Neural cell (in vitro differentiated cells): ENCODE measurements around the gene REXO1. TPM values are rescaled to one million over a fixed set of nuclear protein-coding genes. Genes with fewer than 3 reads are reported as not detected.

Experiments
- H2AFZ ChIP-seq: fragments of 200-600, 300-800 bp; sonication (generic), shearing (Covaris generic); 2 replicates; pipeline ENCODE4 v1.6.0; 2014; ENCODE audit warnings: low read depth, mild to moderate bottlenecking, antibody characterized with exemption, low read length, moderate library complexity
- H3F3A ChIP-seq: fragments of 200-600 bp; shearing (Covaris generic); 2 replicates; pipeline ENCODE4 v1.6.1; 2016; ENCODE audit warnings: mild to moderate bottlenecking, moderate library complexity, mixed read lengths, antibody characterized with exemption, low read length; ENCODE audit not compliant: insufficient read depth, poor library complexity, severe bottlenecking
- H3K27ac ChIP-seq: fragments of 200-600, 300-800 bp; sonication (generic), shearing (Covaris generic); 2 replicates; pipeline ENCODE4 v1.5.1; 2014; ENCODE audit warnings: mild to moderate bottlenecking, low read length, moderate library complexity
- H3K27me3 ChIP-seq: fragments of 300-800, 200-600 bp; sonication (generic), shearing (Covaris generic); 2 replicates; pipeline ENCODE4 v1.6.0; 2014; ENCODE audit warnings: mild to moderate bottlenecking, low read depth, low read length, moderate library complexity; ENCODE audit not compliant: insufficient read depth
- H3K36me3 ChIP-seq: fragments of 300-800, 200-600 bp; sonication (generic), shearing (Covaris generic); 2 replicates; pipeline ENCODE4 v1.5.1; 2014; ENCODE audit warnings: mild to moderate bottlenecking, antibody characterized with exemption, low read length, moderate library complexity; ENCODE audit not compliant: insufficient read depth
- H3K4me2 ChIP-seq: fragments of 300-800, 200-600 bp; sonication (generic), shearing (Covaris generic); 2 replicates; pipeline ENCODE4 v1.6.0; 2014; ENCODE audit warnings: mild to moderate bottlenecking, low read length
- H3K4me3 ChIP-seq: fragments of 300-800, 200-600 bp; sonication (generic), shearing (Covaris generic); 2 replicates; pipeline ENCODE4 v1.5.1; 2014; ENCODE audit warnings: mild to moderate bottlenecking, low read length, moderate library complexity
- H3K79me2 ChIP-seq: fragments of 200-600 bp; shearing (Covaris generic); replicated peaks from 2 replicates; pipeline ENCODE4 v1.6.0; 2014; ENCODE audit warnings: mild to moderate bottlenecking, low read length, moderate library complexity; ENCODE audit not compliant: insufficient read depth
- H3K9ac ChIP-seq: fragments of 300-800, 200-600 bp; sonication (generic), shearing (Covaris generic); 2 replicates; pipeline ENCODE4 v1.6.1; 2016; ENCODE audit warnings: mild to moderate bottlenecking, low read length, mixed read lengths
- H3K9me2 ChIP-seq: fragments of 200-600 bp; shearing (Covaris generic); 2 replicates; pipeline ENCODE4 v1.6.1; 2016; ENCODE audit warnings: mild to moderate bottlenecking, low read length, mixed read lengths; ENCODE audit not compliant: insufficient read depth
- H3K9me3 ChIP-seq: fragments of 200-600, 300-800 bp; sonication (generic), shearing (Covaris generic); 2 replicates; pipeline ENCODE4 v1.6.1; 2016; ENCODE audit warnings: mild to moderate bottlenecking, mixed run types, low read length, moderate library complexity, mixed read lengths
- H4K20me1 ChIP-seq: fragments of 200-600 bp; shearing (Covaris generic); 2 replicates; pipeline ENCODE4 v1.6.1; 2016; ENCODE audit warnings: mild to moderate bottlenecking, mixed run types; ENCODE audit not compliant: insufficient read depth
- CTCF ChIP-seq: fragments of 450-650 bp; IDR thresholded peaks from 2 replicates; pipeline ENCODE4 v1.5.1; 2014; ENCODE audit warnings: antibody characterized with exemption, mild to moderate bottlenecking, moderate library complexity; ENCODE audit not compliant: poor library complexity, severe bottlenecking
- EP300 ChIP-seq: fragments of 450-650 bp; conservative IDR thresholded peaks from 2 replicates; pipeline ENCODE4 v1.6.1; 2014; ENCODE audit warnings: antibody characterized with exemption, mild to moderate bottlenecking, moderate library complexity; ENCODE audit not compliant: poor library complexity, severe bottlenecking
- EZH2 ChIP-seq: fragments of 200-600, 300-800 bp; shearing (Covaris generic), sonication (generic); IDR thresholded peaks from 2 replicates; pipeline ENCODE4 v1.6.1; 2014; ENCODE audit warnings: antibody characterized with exemption, low read length, borderline replicate concordance, mild to moderate bottlenecking; ENCODE audit not compliant: insufficient read depth, poor library complexity, severe bottlenecking
- MXI1 ChIP-seq: fragments of 450-650 bp; conservative IDR thresholded peaks from 2 replicates; pipeline ENCODE4 v1.6.1; 2014; ENCODE audit warnings: antibody characterized with exemption, mild to moderate bottlenecking; ENCODE audit not compliant: poor library complexity, severe bottlenecking
- POLR2AphosphoS5 ChIP-seq: IDR thresholded peaks from 2 replicates; pipeline ENCODE4 v1.6.1; 2012
- RAD21 ChIP-seq: fragments of 450-650 bp; conservative IDR thresholded peaks from 2 replicates; pipeline ENCODE4 v1.6.1; 2014; ENCODE audit warnings: antibody characterized with exemption, mild to moderate bottlenecking, moderate library complexity
- REST ChIP-seq: IDR thresholded peaks from 2 replicates; pipeline ENCODE4 v1.6.1; 2012; ENCODE audit warnings: borderline replicate concordance
- SMC3 ChIP-seq: fragments of 450-650 bp; conservative IDR thresholded peaks from 2 replicates; pipeline ENCODE4 v1.6.1; 2014; ENCODE audit warnings: antibody characterized with exemption, mild to moderate bottlenecking, moderate library complexity; ENCODE audit not compliant: poor library complexity
- TAF1 ChIP-seq: IDR thresholded peaks from 2 replicates; pipeline ENCODE4 v1.6.1; 2012; ENCODE audit warnings: low read depth
- polyA plus RNA-seq: library from polyadenylated mRNA; depleted of rRNA; stranded (reverse); fragments of >200 nt; gene quantifications from 2 replicates; pipeline ENCODE4 v1.2.3, GENCODE V29; 2014

The REXO1 gene
- polyA plus RNA-seq, 1 donor from 2014 or later: 9.2 TPM

- Histone ChIP-seq H3K9me2 (no peaks in the 10 kb centered on the region), H3K27ac (no peak overlapping the region), H4K20me1 (no peaks in the 10 kb centered on the region), H2AFZ (no peak overlapping the region), H3K9ac (no peak overlapping the region), H3K36me3 (no peaks in the 10 kb centered on the region), H3K4me2 (no peak overlapping the region), H3K9me3 (no peaks in the 10 kb centered on the region), H3K4me3 (no peak overlapping the region), H3K79me2 (no peaks in the 10 kb centered on the region), H3F3A (no peaks in the 10 kb centered on the region), H3K27me3 (peaks cover 34% of the 10 kb centered on the region)
- no peak for TF ChIP-seq POLR2AphosphoS5
- no peak for TF ChIP-seq EP300
- TF ChIP-seq RAD21: no peak
- no peak for TF ChIP-seq MXI1
- TF ChIP-seq CTCF: no peak
- no peak for TF ChIP-seq SMC3
- TF ChIP-seq REST: no peak
- no peak for TF ChIP-seq EZH2
- TF ChIP-seq TAF1: no peak
Observed at GRCh38 chr19:1783874-1784273, 64.4 kb downstream of the REXO1 start.

- H3K4me3 ChIP-seq: no peak overlapping the region
- no peaks in the 10 kb centered on the region for H3F3A ChIP-seq
- H3K4me2 ChIP-seq: no peak overlapping the region
- H3K9me3 ChIP-seq: no peaks in the 10 kb centered on the region
- H3K9ac ChIP-seq: no peak overlapping the region
- no peak overlapping the region for H3K27ac ChIP-seq
- H2AFZ ChIP-seq: no peak overlapping the region
- no peaks in the 10 kb centered on the region for H3K36me3 ChIP-seq
- no peaks in the 10 kb centered on the region for H4K20me1 ChIP-seq
- H3K9me2 ChIP-seq: no peaks in the 10 kb centered on the region
- H3K27me3 ChIP-seq: peaks cover 34% of the 10 kb centered on the region
- H3K79me2 ChIP-seq: no peaks in the 10 kb centered on the region
- TF ChIP-seq REST: no peak
- no peak for TF ChIP-seq CTCF
- no peak for TF ChIP-seq TAF1
- no peak for TF ChIP-seq EZH2
- TF ChIP-seq MXI1: no peak
- TF ChIP-seq RAD21: no peak
- no peak for TF ChIP-seq SMC3
- no peak for TF ChIP-seq EP300
- TF ChIP-seq POLR2AphosphoS5: no peak
Observed at GRCh38 chr19:1783354-1783753, 64.9 kb downstream of the REXO1 start.
